Loucy (cell line): Measurements from ENCODE around the gene ITM2A.

Source experiments
- H2AFZ ChIP-seq: fragments of 200-600 bp; sonication (generic); 2 replicates; pipeline ENCODE4 v1.6.0; 2016; ENCODE audit warnings: antibody characterized with exemption, mild to moderate bottlenecking, low read length, moderate library complexity
- H3F3A ChIP-seq: fragments of 200-600 bp; 2 replicates; pipeline ENCODE4 v1.6.0; 2016; ENCODE audit warnings: antibody characterized with exemption, low read depth, mild to moderate bottlenecking
- H3K27me3 ChIP-seq: fragments of 200-600 bp; sonication (generic); 2 replicates; pipeline ENCODE4 v1.6.1; 2014; ENCODE audit warnings: low read length, mild to moderate bottlenecking; ENCODE audit not compliant: insufficient read depth, poor library complexity, severe bottlenecking
- H3K36me3 ChIP-seq: fragments of 200-600 bp; sonication (generic); 2 replicates; pipeline ENCODE4 v1.6.1; 2016; ENCODE audit warnings: low read length; ENCODE audit not compliant: insufficient read depth
- H3K4me1 ChIP-seq: fragments of 200-600 bp; sonication (generic); 2 replicates; pipeline ENCODE4 v1.5.1; 2014; ENCODE audit warnings: low read length, mild to moderate bottlenecking; ENCODE audit not compliant: insufficient read depth, poor library complexity, severe bottlenecking
- H3K4me2 ChIP-seq: fragments of 200-600 bp; sonication (generic); 2 replicates; pipeline ENCODE4 v1.6.0; 2014; ENCODE audit warnings: antibody characterized with exemption, low read length, low read depth, mild to moderate bottlenecking; ENCODE audit not compliant: poor library complexity, severe bottlenecking
- H3K4me3 ChIP-seq: fragments of 200-600 bp; sonication (generic); 2 replicates; pipeline ENCODE4 v1.5.1; 2014; ENCODE audit warnings: low read length, mild to moderate bottlenecking, mixed read lengths; ENCODE audit not compliant: poor library complexity, severe bottlenecking
- H3K79me2 ChIP-seq: fragments of 200-600 bp; sonication (generic); 2 replicates; pipeline ENCODE4 v1.6.1; 2014; ENCODE audit warnings: low read length; ENCODE audit not compliant: insufficient read depth
- H3K9ac ChIP-seq: fragments of 200-600 bp; sonication (generic); 2 replicates; pipeline ENCODE4 v1.6.0; 2014; ENCODE audit warnings: mild to moderate bottlenecking, low read depth, low read length, moderate library complexity; ENCODE audit not compliant: poor library complexity, severe bottlenecking
- H3K9me2 ChIP-seq: fragments of 200-600 bp; sonication (generic); replicated peaks from 2 replicates; pipeline ENCODE4 v1.6.1; 2016; ENCODE audit warnings: low read depth, low read length, mixed read lengths
- H3K9me3 ChIP-seq: fragments of 200-600 bp; sonication (generic); 2 replicates; pipeline ENCODE4 v1.6.1; 2014; ENCODE audit warnings: mild to moderate bottlenecking, antibody characterized with exemption, low read length, low read depth; ENCODE audit not compliant: insufficient read depth
- H4K20me1 ChIP-seq: fragments of 200-600 bp; sonication (generic); 2 replicates; pipeline ENCODE4 v1.6.0; 2014; ENCODE audit warnings: antibody characterized with exemption, low read length, mild to moderate bottlenecking; ENCODE audit not compliant: insufficient read depth, poor library complexity, severe bottlenecking
- CTCF ChIP-seq: fragments of 200-600 bp; sonication (generic); conservative IDR thresholded peaks from 2 replicates; pipeline ENCODE4 v1.5.1; 2014; ENCODE audit warnings: mild to moderate bottlenecking, antibody characterized with exemption, low read length
- EZH2phosphoT487 ChIP-seq: fragments of 200-600 bp; IDR thresholded peaks from 2 replicates; pipeline ENCODE4 v1.6.1; 2018; ENCODE audit warnings: antibody characterized with exemption, mild to moderate bottlenecking, moderate library complexity, borderline replicate concordance

The ITM2A gene

DNA sequence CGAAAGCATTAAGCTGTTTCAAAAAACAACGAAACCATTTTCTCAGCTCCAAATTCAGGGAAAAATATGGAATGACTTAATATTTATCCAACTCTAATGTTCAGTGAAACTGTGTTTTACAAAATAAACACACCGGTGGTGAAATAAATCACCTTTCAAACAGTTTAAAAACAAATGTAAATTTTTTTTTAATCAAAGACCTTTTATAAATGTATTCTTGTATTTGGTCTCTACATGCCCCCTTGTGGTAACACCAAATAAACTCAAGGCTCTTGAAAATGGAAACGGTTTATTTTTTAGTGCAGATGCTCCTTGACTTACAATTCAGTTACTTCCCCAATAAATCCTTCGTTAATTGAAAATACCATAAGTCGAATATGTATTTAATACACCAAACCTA lies 45.8 kb upstream of the ITM2A start:
- Histone ChIP-seq H3K9me2 (no peaks in the 10 kb centered on the region), H3K4me2 (peak overlapping the region; percentile 50), H2AFZ (no peak overlapping the region), H3K27me3 (no peaks in the 10 kb centered on the region), H3K79me2 (no peaks in the 10 kb centered on the region), H3K9ac (no peak overlapping the region), H3K4me1 (peaks cover 29% of the 10 kb centered on the region), H3K4me3 (peak overlapping the region; percentile 35), H3K9me3 (no peaks in the 10 kb centered on the region), H3K36me3 (no peaks in the 10 kb centered on the region), H4K20me1 (no peaks in the 10 kb centered on the region), H3F3A (no peaks in the 10 kb centered on the region)
- TF ChIP-seq CTCF (peak; percentile 64), EZH2phosphoT487 (no peak)

GRCh38 chrX:79412166-79412565 lies 45.0 kb upstream of the ITM2A start:
- Histone ChIP-seq H3K79me2 (no peaks in the 10 kb centered on the region), H4K20me1 (no peaks in the 10 kb centered on the region), H3K4me1 (peaks cover 29% of the 10 kb centered on the region), H3K9me3 (no peaks in the 10 kb centered on the region), H3K9me2 (no peaks in the 10 kb centered on the region), H3F3A (no peaks in the 10 kb centered on the region), H3K4me2 (no peak overlapping the region), H3K9ac (no peak overlapping the region), H3K4me3 (no peak overlapping the region), H3K27me3 (no peaks in the 10 kb centered on the region), H3K36me3 (no peaks in the 10 kb centered on the region), H2AFZ (no peak overlapping the region)
- TF ChIP-seq CTCF, result no peak

DNA sequence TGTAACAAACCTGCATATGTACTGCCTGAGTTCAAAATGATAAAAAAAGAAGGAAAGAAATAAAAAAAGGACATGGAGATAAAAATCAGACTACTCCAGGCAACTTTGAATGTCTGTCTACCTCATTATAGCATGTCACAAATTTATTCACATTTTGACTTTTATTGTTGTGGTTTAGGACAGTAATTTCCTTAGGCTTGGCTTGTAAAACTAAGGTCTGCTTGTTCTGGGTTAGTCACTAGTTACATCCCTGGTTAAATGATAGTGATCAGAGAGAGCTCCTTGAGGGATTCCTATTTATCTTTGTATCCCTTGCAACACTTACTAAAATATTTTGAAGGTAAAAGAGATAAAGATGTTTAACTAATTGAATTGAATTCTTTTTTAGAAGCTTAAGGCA lies 42.5 kb upstream of the ITM2A start:
- Histone ChIP-seq H3K79me2 (no peaks in the 10 kb centered on the region), H3K9me2 (no peaks in the 10 kb centered on the region), H3K4me2 (peak overlapping the region; percentile 72), H3F3A (no peaks in the 10 kb centered on the region), H3K36me3 (no peaks in the 10 kb centered on the region), H3K9ac (no peak overlapping the region), H3K27me3 (no peaks in the 10 kb centered on the region), H4K20me1 (no peaks in the 10 kb centered on the region), H2AFZ (no peak overlapping the region), H3K4me3 (peak overlapping the region; percentile 45), H3K9me3 (no peaks in the 10 kb centered on the region; the same call in 1 of the 2 replicates), H3K4me1 (peaks cover 29% of the 10 kb centered on the region)
- TF ChIP-seq EZH2phosphoT487, result no peak
- no peak for TF ChIP-seq CTCF
